B cell (primary cell): ENCODE data around the gene GBP7.

Experiments used
- CTCF ChIP-seq: fragments of 200-600 bp; IDR thresholded peaks from one replicate; pipeline ENCODE4 v1.8.0; 2022; ENCODE audit warnings: antibody characterized with exemption, mild to moderate bottlenecking
- EZH2 ChIP-seq: IDR thresholded peaks from 2 replicates; pipeline ENCODE4 v1.6.1; 2012; ENCODE audit warnings: borderline replicate concordance, low read depth, mild to moderate bottlenecking, moderate library complexity, low read length; ENCODE audit not compliant: insufficient read depth, poor library complexity, severe bottlenecking

DNA sequence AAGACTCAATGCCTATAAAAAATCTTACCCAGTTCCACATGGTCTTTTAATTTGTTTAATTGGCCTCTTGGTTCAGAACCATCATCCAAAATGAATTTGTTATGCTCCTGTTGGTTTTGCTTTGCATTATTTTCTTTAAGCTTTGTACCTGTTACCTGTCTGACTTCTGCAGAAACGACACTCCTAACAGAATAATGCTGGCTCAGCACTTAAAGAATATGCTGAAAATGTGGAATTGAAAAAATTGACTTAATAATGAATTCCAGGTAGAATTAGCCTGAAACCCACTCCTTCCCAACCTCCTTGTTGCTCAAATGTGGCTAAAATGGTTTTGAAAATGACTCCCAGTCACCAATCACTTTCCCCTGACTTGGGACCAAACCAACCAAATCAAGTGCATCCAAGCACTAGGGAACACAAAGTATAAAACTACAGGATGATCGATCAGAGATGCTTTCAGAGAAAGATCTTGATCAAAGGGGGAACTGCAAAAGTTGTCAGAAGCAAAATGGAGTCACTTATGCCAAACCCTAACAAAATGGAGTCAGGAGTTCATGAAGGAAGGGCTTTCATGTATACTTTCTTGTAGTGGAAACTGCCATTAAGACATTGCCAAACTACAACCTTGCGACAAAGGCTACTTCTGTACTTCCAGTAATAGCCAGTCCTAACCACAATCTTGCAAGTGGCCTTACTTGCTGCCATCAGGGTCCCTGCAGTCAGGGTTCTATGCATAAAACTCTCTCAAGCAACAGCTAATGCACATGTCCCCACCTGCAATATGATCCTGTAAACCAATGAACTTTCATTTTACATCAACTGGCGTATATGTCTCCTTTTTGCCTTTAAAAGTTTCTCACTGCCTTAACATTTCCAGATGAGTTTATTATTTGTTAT lies 5.4 kb downstream of the GBP7 start:
- TF ChIP-seq CTCF (no peak), EZH2 (no peak)
